Chondrocyte (in vitro differentiated cells): ENCODE results near the gene UNC119. TPM values are rescaled to one million over a fixed set of nuclear protein-coding genes. Genes with fewer than 3 reads are reported as not detected.
"Not testable (repeated sequence)": the region's sequence is repeated elsewhere in the genome, so short reads cannot be mapped to it uniquely, and the experiment has no call there.

Experiments used
- DNase-seq: peaks from one replicate; pipeline ENCODE4 v3.0.0; 2021; ENCODE audit warnings: mixed read lengths, low spot score
- H3K27ac Mint-ChIP-seq: one replicate; pipeline ENCODE4 v1.8.0; 2021; ENCODE audit warnings: mild to moderate bottlenecking, moderate library complexity, mixed read lengths; ENCODE audit not compliant: unreplicated experiment
- H3K27me3 Mint-ChIP-seq: 2 replicates; pipeline ENCODE4 v1.8.0; 2021; ENCODE audit warnings: low read depth, mixed read lengths
- H3K36me3 Mint-ChIP-seq: 2 replicates; pipeline ENCODE4 v1.8.0; 2021; ENCODE audit warnings: low read depth, mixed read lengths
- H3K4me1 Mint-ChIP-seq: 2 replicates; pipeline ENCODE4 v1.8.0; 2021; ENCODE audit warnings: low read depth, mild to moderate bottlenecking, mixed read lengths
- H3K4me3 Mint-ChIP-seq: one replicate; pipeline ENCODE4 v1.8.0; 2021; ENCODE audit warnings: mild to moderate bottlenecking, moderate library complexity, mixed read lengths; ENCODE audit not compliant: unreplicated experiment
- H3K9me3 Mint-ChIP-seq: 2 replicates; pipeline ENCODE4 v1.8.0; 2021; ENCODE audit warnings: low read depth, mixed read lengths
- CTCF ChIP-seq: fragments of 200-600 bp; sonication (generic); IDR thresholded peaks from 2 replicates; pipeline ENCODE4 v1.5.0; 2021; ENCODE audit warnings: antibody characterized with exemption, mild to moderate bottlenecking, moderate library complexity
- total RNA-seq: library from RNA; stranded (reverse); gene quantifications from 3 replicates; pipeline ENCODE4 v1.2.1, GENCODE V29; 2021

The UNC119 gene
- total RNA-seq, 1 donor from 2014 or later, result 24.9 TPM

- no peak overlapping the region for H3K27ac Mint-ChIP-seq
- no peak overlapping the region for H3K4me3 Mint-ChIP-seq
These were observed 28.5 kb downstream of the UNC119 start for GRCh38 chr17:28523876-28524275.

DNA sequence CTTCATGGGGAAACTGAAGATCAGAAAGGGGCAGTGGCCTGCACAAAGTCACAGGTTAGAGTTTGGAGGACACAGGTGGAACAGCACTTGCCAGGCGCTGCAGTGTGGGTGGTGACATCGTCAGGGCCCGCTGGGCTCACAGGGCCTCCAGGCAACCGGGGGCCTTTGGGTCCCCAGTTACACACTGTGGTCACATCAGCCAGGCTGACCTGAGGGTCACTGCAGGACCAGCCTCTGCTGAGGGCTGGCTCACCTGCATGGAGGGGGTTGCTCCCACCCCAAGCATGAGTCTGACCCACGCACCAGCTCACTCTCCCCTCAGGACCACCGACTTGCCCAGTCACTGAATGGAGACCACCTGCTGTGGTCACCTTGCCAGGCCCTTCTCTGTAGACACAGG is 29.2 kb downstream of the UNC119 start:
- TF ChIP-seq CTCF, result no peak
- H3K27me3 Mint-ChIP-seq, result peaks cover 5% of the 10 kb centered on the region
- no peak overlapping the region for H3K27ac Mint-ChIP-seq
- H3K4me1 Mint-ChIP-seq, result peaks cover 35% of the 10 kb centered on the region
- no peaks in the 10 kb centered on the region for H3K9me3 Mint-ChIP-seq
- H3K36me3 Mint-ChIP-seq, result no peaks in the 10 kb centered on the region
- H3K4me3 Mint-ChIP-seq, result no peak overlapping the region
- DNase-seq, result no peak

More at GRCh38 chr17:28523876-28524275, 28.5 kb downstream of the UNC119 start:
- Mint-ChIP-seq H3K27me3 (peaks cover 5% of the 10 kb centered on the region), H3K36me3 (no peaks in the 10 kb centered on the region), H3K4me1 (peaks cover 39% of the 10 kb centered on the region), H3K9me3 (no peaks in the 10 kb centered on the region)
- no peak for TF ChIP-seq CTCF
- DNase-seq, result no peak

GRCh38 chr17:28522281-28522680 is 30.1 kb downstream of the UNC119 start:
- not testable (repeated sequence) for H3K27me3 Mint-ChIP-seq, H3K9me3 Mint-ChIP-seq, H3K4me3 Mint-ChIP-seq, H3K27ac Mint-ChIP-seq, H3K36me3 Mint-ChIP-seq, DNase-seq
- H3K4me1 Mint-ChIP-seq, result peaks cover 30% of the 10 kb centered on the region

DNA sequence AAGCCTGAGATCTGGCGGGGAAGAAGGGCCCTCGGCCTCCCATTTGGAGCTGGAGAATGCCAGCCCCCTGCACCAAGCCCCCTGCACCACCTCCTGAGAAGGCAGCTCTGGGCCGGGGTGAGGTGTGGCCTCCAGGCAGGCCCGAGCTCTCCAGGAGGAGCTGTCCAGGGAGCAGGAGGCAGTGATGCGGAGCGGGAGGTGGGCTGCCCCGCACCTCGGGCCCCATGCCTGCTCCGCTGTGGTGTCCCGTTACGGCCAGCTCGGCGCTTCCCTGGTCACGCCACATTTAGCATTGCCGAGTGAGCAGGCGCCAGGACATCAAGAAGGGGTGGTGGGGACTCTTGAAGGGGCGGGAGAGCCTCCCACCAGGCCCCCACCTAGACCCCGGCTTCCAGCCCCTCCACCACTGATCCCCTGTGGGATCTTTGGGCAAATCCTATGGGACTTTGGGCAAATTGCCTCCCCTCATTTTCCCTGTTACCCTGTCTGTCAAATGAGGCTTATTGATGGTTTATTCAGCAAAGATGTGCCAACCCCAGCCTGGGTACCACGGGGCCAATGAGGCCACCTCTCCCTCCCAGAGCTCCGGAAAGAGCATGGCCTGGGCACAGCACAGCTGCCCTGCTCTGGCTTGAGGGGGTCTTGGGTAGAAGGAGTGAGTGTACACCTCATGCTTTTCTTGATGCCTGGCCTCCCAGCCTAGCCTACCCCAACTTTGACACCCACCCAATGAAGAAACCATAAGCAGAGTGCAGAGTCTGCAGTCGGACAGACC is 30.9 kb downstream of the UNC119 start:
- H3K9me3 Mint-ChIP-seq, result no peaks in the 10 kb centered on the region
- no peak overlapping the region for H3K4me3 Mint-ChIP-seq
- DNase-seq, result no peak
- H3K27ac Mint-ChIP-seq, result no peak overlapping the region
- H3K27me3 Mint-ChIP-seq, result peaks cover 5% of the 10 kb centered on the region
- H3K4me1 Mint-ChIP-seq, result peaks cover 27% of the 10 kb centered on the region
- H3K36me3 Mint-ChIP-seq, result no peaks in the 10 kb centered on the region
- no peak for TF ChIP-seq CTCF

GRCh38 chr17:28520687-28521086 is 31.7 kb downstream of the UNC119 start:
- Mint-ChIP-seq H3K4me3 (no peak overlapping the region), H3K27ac (no peak overlapping the region), H3K27me3 (peaks cover 5% of the 10 kb centered on the region)

More at GRCh38 chr17:28520687-28521086, 31.7 kb downstream of the UNC119 start:
- Mint-ChIP-seq H3K4me1 (peaks cover 19% of the 10 kb centered on the region), H3K36me3 (no peaks in the 10 kb centered on the region), H3K9me3 (no peaks in the 10 kb centered on the region)
- DNase-seq, result no peak
- no peak for TF ChIP-seq CTCF
